GM23338 (cell line): Measurements from ENCODE around the gene MT1F.
"Not testable (repeated sequence)": the region's sequence is repeated elsewhere in the genome, so short reads cannot be mapped to it uniquely, and the experiment has no call there.

ENCODE experiments used
- POLR2AphosphoS5 ChIP-seq: IDR thresholded peaks from 2 replicates; pipeline ENCODE4 v1.6.1; 2016; ENCODE audit warnings: antibody characterized with exemption, low read depth
- TF ChIP-seq, protein P1 (sequence below), 2 experiments: fragments of 200-600 bp in 1 of 2; sonication (generic) in 1 of 2; conservative IDR thresholded peaks; 2 replicates each; pipeline versions ENCODE4 v1.5.1 to v1.6.1; 2016 to 2017; ENCODE audit warnings: antibody characterized with exemption in 2 of 2, low read depth in 2 of 2, mild to moderate bottlenecking in 2 of 2, moderate library complexity in 1 of 2

DNA sequence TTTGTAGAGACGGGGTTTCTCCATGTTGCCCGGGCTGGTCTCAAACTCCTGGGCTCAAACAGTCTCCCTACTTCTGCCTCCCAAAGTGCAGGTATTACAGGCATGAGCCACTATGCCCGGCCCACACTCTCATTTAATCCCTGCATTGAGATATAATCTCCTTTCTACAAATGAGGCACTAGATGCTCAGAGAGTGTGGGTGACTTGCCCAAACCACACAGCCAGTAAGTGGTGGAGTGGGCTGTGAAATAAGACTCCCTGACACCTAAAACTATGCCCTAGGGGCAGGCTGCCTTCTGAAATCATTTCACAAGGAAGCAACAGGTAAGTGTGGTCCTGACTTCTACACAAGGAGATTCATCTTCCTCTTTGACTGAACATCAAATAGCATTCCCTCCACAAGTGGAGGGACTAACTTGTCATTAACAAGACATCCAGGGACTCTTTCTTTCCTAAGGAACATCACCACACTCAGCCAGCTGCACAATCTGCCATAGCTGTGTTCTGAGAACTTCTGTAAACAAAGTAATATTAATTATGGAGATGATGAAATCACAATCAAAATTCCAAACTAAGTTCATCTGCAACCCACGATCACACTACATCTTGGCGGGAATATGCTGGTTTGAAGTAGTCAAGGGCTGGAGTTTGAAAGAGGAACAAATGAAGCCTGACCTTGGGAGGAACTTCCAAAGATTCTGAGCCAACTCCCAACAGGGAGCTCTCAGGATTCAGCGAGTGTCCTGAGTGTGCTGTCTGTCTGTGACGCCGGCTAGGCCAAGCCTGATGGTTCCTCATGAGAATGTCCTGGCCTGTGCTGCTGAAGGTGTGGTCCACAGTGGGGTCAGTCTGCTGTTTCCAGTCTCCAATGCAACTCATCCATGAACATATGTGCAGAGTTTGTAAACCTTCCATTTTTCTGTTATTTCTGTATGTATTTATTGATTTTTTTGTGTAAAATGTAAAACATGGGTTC lies 7.8 kb downstream of the MT1F start:
- TF ChIP-seq, protein P1, sequence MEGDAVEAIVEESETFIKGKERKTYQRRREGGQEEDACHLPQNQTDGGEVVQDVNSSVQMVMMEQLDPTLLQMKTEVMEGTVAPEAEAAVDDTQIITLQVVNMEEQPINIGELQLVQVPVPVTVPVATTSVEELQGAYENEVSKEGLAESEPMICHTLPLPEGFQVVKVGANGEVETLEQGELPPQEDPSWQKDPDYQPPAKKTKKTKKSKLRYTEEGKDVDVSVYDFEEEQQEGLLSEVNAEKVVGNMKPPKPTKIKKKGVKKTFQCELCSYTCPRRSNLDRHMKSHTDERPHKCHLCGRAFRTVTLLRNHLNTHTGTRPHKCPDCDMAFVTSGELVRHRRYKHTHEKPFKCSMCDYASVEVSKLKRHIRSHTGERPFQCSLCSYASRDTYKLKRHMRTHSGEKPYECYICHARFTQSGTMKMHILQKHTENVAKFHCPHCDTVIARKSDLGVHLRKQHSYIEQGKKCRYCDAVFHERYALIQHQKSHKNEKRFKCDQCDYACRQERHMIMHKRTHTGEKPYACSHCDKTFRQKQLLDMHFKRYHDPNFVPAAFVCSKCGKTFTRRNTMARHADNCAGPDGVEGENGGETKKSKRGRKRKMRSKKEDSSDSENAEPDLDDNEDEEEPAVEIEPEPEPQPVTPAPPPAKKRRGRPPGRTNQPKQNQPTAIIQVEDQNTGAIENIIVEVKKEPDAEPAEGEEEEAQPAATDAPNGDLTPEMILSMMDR (conservative IDR thresholded peaks at IDR 0.05; ENCODE audit: low read depth in 2 of 2): not testable (repeated sequence)
- 0 out of 2 replicates have a peak, but pooled peaks have one; percentile 30 for TF ChIP-seq POLR2AphosphoS5
